ENCODE results near the gene CLDN34.

DNA sequence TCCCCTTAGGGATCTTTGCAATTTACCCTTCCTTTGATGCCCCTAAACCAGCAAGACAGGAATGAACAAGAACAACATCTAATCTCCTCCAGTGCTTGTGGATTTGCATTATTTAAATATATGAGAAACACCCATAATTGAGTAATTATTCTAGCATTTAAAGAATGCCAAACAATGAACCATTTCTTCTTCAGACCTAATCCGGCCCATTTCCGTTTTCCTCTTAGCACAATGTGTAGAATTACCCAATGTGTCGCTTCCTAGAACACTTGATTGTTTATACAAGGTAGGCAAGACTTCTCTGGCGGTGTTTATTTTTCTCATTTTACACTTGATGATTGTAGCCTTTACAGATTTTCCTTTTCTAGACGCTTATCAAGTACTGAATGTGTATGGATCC is 43.5 kb downstream of the CLDN34 start:
- TF ChIP-seq, protein P1, sequence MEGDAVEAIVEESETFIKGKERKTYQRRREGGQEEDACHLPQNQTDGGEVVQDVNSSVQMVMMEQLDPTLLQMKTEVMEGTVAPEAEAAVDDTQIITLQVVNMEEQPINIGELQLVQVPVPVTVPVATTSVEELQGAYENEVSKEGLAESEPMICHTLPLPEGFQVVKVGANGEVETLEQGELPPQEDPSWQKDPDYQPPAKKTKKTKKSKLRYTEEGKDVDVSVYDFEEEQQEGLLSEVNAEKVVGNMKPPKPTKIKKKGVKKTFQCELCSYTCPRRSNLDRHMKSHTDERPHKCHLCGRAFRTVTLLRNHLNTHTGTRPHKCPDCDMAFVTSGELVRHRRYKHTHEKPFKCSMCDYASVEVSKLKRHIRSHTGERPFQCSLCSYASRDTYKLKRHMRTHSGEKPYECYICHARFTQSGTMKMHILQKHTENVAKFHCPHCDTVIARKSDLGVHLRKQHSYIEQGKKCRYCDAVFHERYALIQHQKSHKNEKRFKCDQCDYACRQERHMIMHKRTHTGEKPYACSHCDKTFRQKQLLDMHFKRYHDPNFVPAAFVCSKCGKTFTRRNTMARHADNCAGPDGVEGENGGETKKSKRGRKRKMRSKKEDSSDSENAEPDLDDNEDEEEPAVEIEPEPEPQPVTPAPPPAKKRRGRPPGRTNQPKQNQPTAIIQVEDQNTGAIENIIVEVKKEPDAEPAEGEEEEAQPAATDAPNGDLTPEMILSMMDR (conservative IDR thresholded peaks at IDR 0.05; ENCODE audit: low read depth in 2 of 2): no peak
- TF ChIP-seq EZH2 (IDR thresholded peaks at IDR 0.05; ENCODE audit: low read depth, unreplicated experiment): no peak
- no peak for TF ChIP-seq EZH2phosphoT487 (IDR thresholded peaks at IDR 0.05; ENCODE audit: unreplicated experiment)
- TF ChIP-seq STAT1 (IDR thresholded peaks at IDR 0.05; ENCODE audit: unreplicated experiment): no peak
- no peak for TF ChIP-seq POLR2AphosphoS5 (IDR thresholded peaks at IDR 0.05; ENCODE audit: low read depth)
- TF ChIP-seq JUNB (IDR thresholded peaks at IDR 0.05; ENCODE audit: unreplicated experiment): no peak
